ENCODE results near the gene PAX6.

PAX6 gene

DNA sequence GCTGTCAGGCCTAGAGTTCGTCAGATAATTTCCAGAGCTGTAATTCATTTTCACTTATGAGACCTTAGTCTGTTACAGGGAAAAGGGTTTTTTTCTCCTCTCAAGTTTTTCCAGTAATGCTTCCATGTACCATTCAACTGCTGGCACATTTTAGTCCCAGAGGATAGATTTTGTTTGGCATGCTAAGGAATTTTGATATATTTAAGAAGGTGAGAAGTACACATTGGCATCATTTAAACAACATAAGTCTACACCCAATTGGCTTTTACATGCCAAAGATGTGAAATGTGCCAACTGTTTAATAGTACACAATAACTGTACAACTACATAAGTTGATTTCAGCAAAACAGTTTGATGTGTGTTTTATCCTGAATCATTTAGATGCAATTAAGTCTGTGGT is 71.0 kb downstream of the PAX6 start:
- Mint-ChIP-seq H3K9me3 (peaks cover 38% of the 10 kb centered on the region), H3K27me3 (ENCODE audit: low read depth) (no peaks in the 10 kb centered on the region)

More for the DNA sequence above, 71.0 kb downstream of the PAX6 start:
- Mint-ChIP-seq H3K27ac (no peak overlapping the region), H3K36me3 (ENCODE audit: low read depth) (peaks cover 14% of the 10 kb centered on the region), H3K4me1 (no peaks in the 10 kb centered on the region), H3K4me3 (no peak overlapping the region)
- TF ChIP-seq, protein P1, sequence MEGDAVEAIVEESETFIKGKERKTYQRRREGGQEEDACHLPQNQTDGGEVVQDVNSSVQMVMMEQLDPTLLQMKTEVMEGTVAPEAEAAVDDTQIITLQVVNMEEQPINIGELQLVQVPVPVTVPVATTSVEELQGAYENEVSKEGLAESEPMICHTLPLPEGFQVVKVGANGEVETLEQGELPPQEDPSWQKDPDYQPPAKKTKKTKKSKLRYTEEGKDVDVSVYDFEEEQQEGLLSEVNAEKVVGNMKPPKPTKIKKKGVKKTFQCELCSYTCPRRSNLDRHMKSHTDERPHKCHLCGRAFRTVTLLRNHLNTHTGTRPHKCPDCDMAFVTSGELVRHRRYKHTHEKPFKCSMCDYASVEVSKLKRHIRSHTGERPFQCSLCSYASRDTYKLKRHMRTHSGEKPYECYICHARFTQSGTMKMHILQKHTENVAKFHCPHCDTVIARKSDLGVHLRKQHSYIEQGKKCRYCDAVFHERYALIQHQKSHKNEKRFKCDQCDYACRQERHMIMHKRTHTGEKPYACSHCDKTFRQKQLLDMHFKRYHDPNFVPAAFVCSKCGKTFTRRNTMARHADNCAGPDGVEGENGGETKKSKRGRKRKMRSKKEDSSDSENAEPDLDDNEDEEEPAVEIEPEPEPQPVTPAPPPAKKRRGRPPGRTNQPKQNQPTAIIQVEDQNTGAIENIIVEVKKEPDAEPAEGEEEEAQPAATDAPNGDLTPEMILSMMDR (IDR thresholded peaks at IDR 0.05; ENCODE audit: unreplicated experiment in 3 of 3): no peak

Measured in nephron (organoid).